Calu3 (cell line): ENCODE measurements around the gene PCDH9. TPM values are rescaled to one million over a fixed set of nuclear protein-coding genes. Genes with fewer than 3 reads are reported as not detected.
"Not testable (repeated sequence)": the region's sequence is repeated elsewhere in the genome, so short reads cannot be mapped to it uniquely, and the experiment has no call there.

Source experiments
- BruUV-seq: library from RNA; stranded (reverse); fragments of 400-500 nt; replicated peaks from 2 replicates; lab custom pipeline; 2021; lab: Mats Ljungman, UMichigan
- CTCF ChIA-PET: fragments of 300-600 bp; sonication (Branson Sonifier 250); formaldehyde crosslinking; loops from one replicate; lab custom pipeline; 2022; ENCODE audit warnings: antibody characterized with exemption; lab: Charles Lee
- DNase-seq: peaks from one replicate; pipeline ENCODE4 v3.0.0; 2022
- H3K27ac Mint-ChIP-seq: one replicate; pipeline ENCODE4 v1.8.0; 2022; ENCODE audit warnings: mixed read lengths; ENCODE audit not compliant: unreplicated experiment
- H3K27me3 Mint-ChIP-seq: one replicate; pipeline ENCODE4 v1.8.0; 2022; ENCODE audit warnings: mixed read lengths; ENCODE audit not compliant: unreplicated experiment
- H3K36me3 Mint-ChIP-seq: one replicate; pipeline ENCODE4 v1.8.0; 2022; ENCODE audit warnings: mild to moderate bottlenecking, moderate library complexity, mixed read lengths; ENCODE audit not compliant: insufficient read depth, unreplicated experiment
- H3K4me1 Mint-ChIP-seq: one replicate; pipeline ENCODE4 v1.8.0; 2022; ENCODE audit warnings: mild to moderate bottlenecking, low read depth, mixed read lengths; ENCODE audit not compliant: unreplicated experiment
- H3K4me3 Mint-ChIP-seq: one replicate; pipeline ENCODE4 v1.8.0; 2022; ENCODE audit warnings: mild to moderate bottlenecking, low read depth, moderate library complexity, mixed read lengths; ENCODE audit not compliant: unreplicated experiment
- H3K9me3 Mint-ChIP-seq: one replicate; pipeline ENCODE4 v1.8.0; 2022; ENCODE audit warnings: low read depth, mixed read lengths; ENCODE audit not compliant: unreplicated experiment
- intact Hi-C: fragments of 100-400 bp; cut with micrococcal nuclease; formaldehyde crosslinking; loops from one replicate; pipeline ENCODE4 v1.10.0; 2022; ENCODE audit not compliant: unreplicated experiment
- total RNA-seq: library from RNA; stranded (reverse); gene quantifications from 2 replicates; pipeline ENCODE4 v1.2.3, GENCODE V29; 2022
- TF ChIP-seq, protein P1 (sequence below): fragments of 200-600 bp; IDR thresholded peaks from one replicate; pipeline ENCODE4 v1.8.0; 2022; ENCODE audit warnings: antibody characterized with exemption; ENCODE audit not compliant: unreplicated experiment

The PCDH9 gene
- total RNA-seq, 1 experiment from 2014 or later, result 1.3 TPM

DNA sequence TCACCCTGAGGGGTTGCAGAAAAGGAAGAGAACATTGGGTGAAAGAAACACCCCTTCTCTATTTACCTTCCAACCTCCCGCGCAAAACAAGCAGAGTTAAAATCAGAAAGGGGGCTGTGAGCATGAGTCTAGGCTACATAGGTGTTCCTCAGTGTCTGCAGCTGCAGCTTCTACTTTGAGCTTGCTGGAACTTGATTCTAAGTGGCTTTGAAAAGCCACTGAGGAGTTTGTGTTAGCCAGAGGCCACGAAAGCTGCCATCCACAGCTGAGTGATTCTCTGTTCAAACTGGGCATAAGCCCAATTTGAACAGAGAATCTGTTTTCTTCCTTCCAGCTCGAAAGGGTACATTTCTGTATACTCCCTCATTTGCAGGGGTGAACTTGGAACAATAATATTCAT lies 343.9 kb downstream of the PCDH9 start:
- Mint-ChIP-seq H3K36me3 (no peaks in the 10 kb centered on the region), H3K4me3 (no peak overlapping the region), H3K4me1 (no peaks in the 10 kb centered on the region), H3K27me3 (no peaks in the 10 kb centered on the region), H3K27ac (no peak overlapping the region), H3K9me3 (peaks cover 5% of the 10 kb centered on the region)
- TF ChIP-seq, protein P1, sequence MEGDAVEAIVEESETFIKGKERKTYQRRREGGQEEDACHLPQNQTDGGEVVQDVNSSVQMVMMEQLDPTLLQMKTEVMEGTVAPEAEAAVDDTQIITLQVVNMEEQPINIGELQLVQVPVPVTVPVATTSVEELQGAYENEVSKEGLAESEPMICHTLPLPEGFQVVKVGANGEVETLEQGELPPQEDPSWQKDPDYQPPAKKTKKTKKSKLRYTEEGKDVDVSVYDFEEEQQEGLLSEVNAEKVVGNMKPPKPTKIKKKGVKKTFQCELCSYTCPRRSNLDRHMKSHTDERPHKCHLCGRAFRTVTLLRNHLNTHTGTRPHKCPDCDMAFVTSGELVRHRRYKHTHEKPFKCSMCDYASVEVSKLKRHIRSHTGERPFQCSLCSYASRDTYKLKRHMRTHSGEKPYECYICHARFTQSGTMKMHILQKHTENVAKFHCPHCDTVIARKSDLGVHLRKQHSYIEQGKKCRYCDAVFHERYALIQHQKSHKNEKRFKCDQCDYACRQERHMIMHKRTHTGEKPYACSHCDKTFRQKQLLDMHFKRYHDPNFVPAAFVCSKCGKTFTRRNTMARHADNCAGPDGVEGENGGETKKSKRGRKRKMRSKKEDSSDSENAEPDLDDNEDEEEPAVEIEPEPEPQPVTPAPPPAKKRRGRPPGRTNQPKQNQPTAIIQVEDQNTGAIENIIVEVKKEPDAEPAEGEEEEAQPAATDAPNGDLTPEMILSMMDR, result no peak
- no TSS peak for BruUV-seq
- no peak for DNase-seq
- intact Hi-C loops, result no loop called here
- CTCF ChIA-PET, result no interaction called here

DNA sequence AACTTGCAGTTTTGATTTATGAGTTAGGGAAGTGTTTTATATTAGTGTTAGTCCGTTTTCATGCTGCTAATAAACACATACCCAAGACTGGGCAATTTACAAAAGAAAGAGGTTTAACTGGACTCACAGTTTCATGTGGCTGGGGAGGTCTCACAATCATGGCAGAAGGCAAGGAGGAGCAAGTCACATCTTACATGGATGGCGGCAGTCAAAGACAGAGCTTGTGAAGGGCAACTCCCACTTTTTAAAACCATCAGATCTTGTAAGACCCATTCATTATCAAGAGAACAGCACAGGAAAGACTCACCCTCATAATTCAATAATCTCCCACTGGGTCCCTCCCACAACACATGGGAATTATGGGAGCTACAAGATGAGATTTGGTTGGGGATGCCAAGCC lies 349.0 kb downstream of the PCDH9 start:
- H3K4me3 Mint-ChIP-seq, H3K27me3 Mint-ChIP-seq, H3K36me3 Mint-ChIP-seq, DNase-seq, intact Hi-C loops, H3K9me3 Mint-ChIP-seq, H3K27ac Mint-ChIP-seq, H3K4me1 Mint-ChIP-seq, BruUV-seq, CTCF ChIA-PET: not testable (repeated sequence)

DNA sequence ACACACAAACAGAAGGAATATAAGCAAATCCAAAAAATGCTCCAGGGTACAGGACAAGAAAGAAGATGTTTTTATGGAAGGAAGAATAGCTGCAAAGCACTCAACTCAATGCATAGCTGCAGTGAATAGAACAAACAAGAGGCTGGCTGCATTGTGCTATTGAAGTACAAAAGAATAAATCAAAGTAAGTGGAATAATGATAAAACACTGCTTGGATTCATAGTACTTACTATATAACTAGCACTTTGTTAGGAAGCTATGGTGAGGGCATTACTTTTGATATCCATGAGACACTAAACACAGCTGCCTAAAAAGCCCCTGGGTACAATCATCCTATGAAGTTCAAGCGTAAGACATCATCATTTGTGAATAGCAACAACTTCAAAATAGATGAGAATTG lies 350.1 kb downstream of the PCDH9 start:
- intact Hi-C loops, result no loop called here

DNA sequence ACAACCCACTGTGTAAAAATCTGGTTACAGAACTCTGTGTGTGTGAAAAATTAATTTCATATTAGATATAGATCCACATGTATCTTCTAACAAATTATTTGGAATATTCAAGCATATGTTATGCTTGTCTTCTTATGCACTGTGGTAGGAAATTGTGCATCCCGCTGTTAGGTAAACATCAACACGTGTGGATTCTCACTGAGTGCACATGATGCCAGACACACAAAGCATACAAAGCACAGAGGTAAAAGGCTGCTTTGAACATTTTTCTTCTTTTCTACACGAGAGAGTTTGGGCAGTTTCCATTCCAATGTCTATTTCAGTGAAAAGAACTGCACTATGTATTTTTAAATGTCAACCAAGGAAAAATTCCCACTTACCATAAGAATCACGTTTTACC lies 354.9 kb downstream of the PCDH9 start:
- intact Hi-C loops, result no loop called here
- no peak for DNase-seq
- BruUV-seq, result no TSS peak
- CTCF ChIA-PET, result no interaction called here
- TF ChIP-seq, protein P1, result no peak
- Mint-ChIP-seq H3K27ac (no peak overlapping the region), H3K27me3 (no peaks in the 10 kb centered on the region), H3K4me1 (no peaks in the 10 kb centered on the region), H3K36me3 (no peaks in the 10 kb centered on the region), H3K9me3 (no peaks in the 10 kb centered on the region), H3K4me3 (no peak overlapping the region)

More for the DNA sequence above, 350.1 kb downstream of the PCDH9 start:
- BruUV-seq, result no TSS peak
- H3K27ac Mint-ChIP-seq, result no peak overlapping the region
- TF ChIP-seq, protein P1, result no peak
- CTCF ChIA-PET, result no interaction called here
- no peaks in the 10 kb centered on the region for H3K4me1 Mint-ChIP-seq
- no peaks in the 10 kb centered on the region for H3K27me3 Mint-ChIP-seq
- no peaks in the 10 kb centered on the region for H3K9me3 Mint-ChIP-seq
- DNase-seq, result no peak
- H3K4me3 Mint-ChIP-seq, result no peak overlapping the region
- no peaks in the 10 kb centered on the region for H3K36me3 Mint-ChIP-seq

DNA sequence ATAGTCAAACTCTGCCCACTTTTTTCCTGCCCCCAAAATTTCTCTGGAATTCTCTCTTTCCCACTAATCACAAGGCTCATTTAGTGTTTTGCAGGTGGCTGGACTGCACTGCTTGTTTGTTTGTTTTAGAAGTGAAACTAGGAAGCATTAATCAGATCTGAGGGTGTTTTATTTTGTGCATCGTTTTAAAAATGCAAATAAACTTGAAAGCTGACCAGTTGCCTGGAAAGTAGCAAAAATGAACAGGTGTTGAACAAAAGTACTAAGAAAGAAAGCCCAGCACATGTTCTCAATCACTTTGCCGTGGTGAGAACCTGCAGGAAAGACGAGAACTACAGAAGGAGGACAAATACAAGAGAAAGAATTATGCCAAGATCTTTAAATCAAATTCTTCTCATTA lies 365.5 kb downstream of the PCDH9 start:
- BruUV-seq, result no TSS peak
- CTCF ChIA-PET, result no interaction called here
- no peak overlapping the region for H3K27ac Mint-ChIP-seq

More for the DNA sequence above, 365.5 kb downstream of the PCDH9 start:
- Mint-ChIP-seq H3K4me1 (no peaks in the 10 kb centered on the region), H3K36me3 (no peaks in the 10 kb centered on the region), H3K27me3 (no peaks in the 10 kb centered on the region), H3K4me3 (peak overlapping the region; percentile 52), H3K9me3 (no peaks in the 10 kb centered on the region)
- intact Hi-C loops, result no loop called here
- no peak for DNase-seq
- TF ChIP-seq, protein P1, result no peak
